K562 (cell line): ENCODE data around the gene NTRK2. TPM values are rescaled to one million over a fixed set of nuclear protein-coding genes. Genes with fewer than 3 reads are reported as not detected.

Experiments used
- ATAC-seq: fragments of 200-7000 bp; cut with Tn5 transposase; 3 replicates; pipeline ENCODE4 v1.9.1; 2020; ENCODE audit warnings: moderate library complexity
- BruUV-seq: library from RNA; stranded (reverse); fragments of 400-500 nt; replicated peaks from 2 replicates; lab custom pipeline; 2021; lab: Mats Ljungman, UMichigan
- CTCF ChIA-PET: fragments of 300-600 bp; formaldehyde crosslinking; extraction: SDS; loops from one replicate; lab custom pipeline; 2021; ENCODE audit warnings: low intra/inter-chr PET ratio; lab: Yijun Ruan, JAX
- POLR2A ChIA-PET: fragments of 300-600, 350-650 bp; sonication (Branson Sonifier 250); formaldehyde crosslinking; extraction: SDS; loops from one replicate; lab custom pipeline; 2021; ENCODE audit warnings: antibody characterized with exemption, inconsistent platforms; lab: Yijun Ruan, JAX
- DNase-seq, 4 experiments: peaks; one replicate each; pipeline versions ENCODE4 v3.0.0 to v3.0.0-alpha.2; 2011 to 2018; ENCODE audit warnings: low spot score in 3 of 4, mixed read lengths in 3 of 4; ENCODE audit errors: extremely low read depth in 1 of 4
- FAIRE-seq: peaks from 2 replicates; lab custom pipeline; 2011; peaks lifted over from hg19 to GRCh38; lab: Jason Lieb, UNC
- H2AFZ ChIP-seq: 2 replicates; pipeline ENCODE4 v1.6.0; 2011; ENCODE audit warnings: low read depth, low read length, control low read depth, inconsistent platforms
- H3K27ac ChIP-seq: fragments of 200-600 bp; 3 replicates; pipeline ENCODE4 v1.8.0; 2011; ENCODE audit warnings: low read depth, mild to moderate bottlenecking, control low read depth, inconsistent platforms, low read length, moderate library complexity, mixed read lengths; ENCODE audit errors: extremely low read depth
- H3K27me3 ChIP-seq, 2 experiments: fragments of 300-600 bp in 1 of 2; 2 replicates in 1 of 2; 3 replicates in 1 of 2; pipeline versions ENCODE4 v1.6.0 to v1.8.0; 2011; ENCODE audit warnings: inconsistent platforms in 2 of 2, low read length in 2 of 2, mild to moderate bottlenecking in 1 of 2, mixed read lengths in 1 of 2, moderate library complexity in 1 of 2; ENCODE audit not compliant: control insufficient read depth in 2 of 2, insufficient read depth in 2 of 2
- H3K36me3 ChIP-seq: fragments of 300-600 bp; 3 replicates; pipeline ENCODE4 v1.8.0; 2011; ENCODE audit warnings: mild to moderate bottlenecking, low read length, inconsistent platforms; ENCODE audit not compliant: control insufficient read depth, insufficient read depth
- H3K4me1 ChIP-seq, 2 experiments: fragments of 200-600 bp in 1 of 2; replicated peaks in 1 of 2; 2 replicates in 1 of 2; 3 replicates in 1 of 2; pipeline versions ENCODE4 v1.5.1 to v1.8.0; 2011; ENCODE audit warnings: inconsistent platforms in 2 of 2, low read length in 2 of 2, mild to moderate bottlenecking in 1 of 2, mixed read lengths in 1 of 2, moderate library complexity in 1 of 2; ENCODE audit not compliant: control insufficient read depth in 2 of 2, insufficient read depth in 2 of 2
- H3K4me2 ChIP-seq: 2 replicates; pipeline ENCODE4 v1.6.1; 2011; ENCODE audit warnings: low read length, control low read depth, inconsistent platforms, mixed read lengths; ENCODE audit not compliant: insufficient read depth
- H3K4me3 ChIP-seq: fragments of 200-600 bp; sonication (generic), shearing (Covaris generic); 2 replicates; pipeline ENCODE4 v1.5.1; 2016; ENCODE audit warnings: control low read depth, inconsistent platforms
- H3K79me2 ChIP-seq: fragments of 200-600 bp; 3 replicates; pipeline ENCODE4 v1.8.0; 2011; ENCODE audit warnings: low read length, inconsistent platforms; ENCODE audit not compliant: control insufficient read depth, insufficient read depth
- H3K9ac ChIP-seq, 2 experiments: 2 replicates each; pipeline versions ENCODE4 v1.6.0 to v1.6.1; 2011; ENCODE audit warnings: low read depth in 2 of 2, low read length in 2 of 2, control low read depth in 1 of 2, inconsistent platforms in 1 of 2, mild to moderate bottlenecking in 1 of 2, mixed read lengths in 1 of 2; ENCODE audit not compliant: insufficient read depth in 1 of 2
- H3K9me1 ChIP-seq: one replicate; pipeline ENCODE4 v1.6.0; 2011; ENCODE audit warnings: inconsistent platforms, mild to moderate bottlenecking, low read length, moderate library complexity; ENCODE audit not compliant: control insufficient read depth, insufficient read depth
- H3K9me3 ChIP-seq: replicated peaks from 2 replicates; pipeline ENCODE4 v1.5.1; 2011; ENCODE audit warnings: low read depth, low read length, inconsistent platforms; ENCODE audit not compliant: control insufficient read depth, insufficient read depth
- H4K20me1 ChIP-seq: replicated peaks from 2 replicates; pipeline ENCODE4 v1.6.1; 2011; ENCODE audit warnings: low read length, inconsistent platforms, mixed read lengths; ENCODE audit not compliant: control insufficient read depth, insufficient read depth
- ARNT ChIP-seq, 2 experiments: fragments of 450-650 bp; IDR thresholded peaks; 2 replicates each; pipeline ENCODE4 v1.6.1; 2016; ENCODE audit warnings: mild to moderate bottlenecking in 1 of 2
- FOXP1 ChIP-seq: sonication (generic); formaldehyde crosslinking; IDR thresholded peaks from 2 replicates; pipeline ENCODE4 v1.8.0; 2022; ENCODE audit warnings: mild to moderate bottlenecking, missing genetic modification reagents
- HNRNPH1 ChIP-seq: fragments of 200-400 bp; formaldehyde crosslinking; optimal IDR thresholded peaks from 2 replicates; pipeline ENCODE3; 2017; ENCODE audit warnings: low read depth, mild to moderate bottlenecking, low read length, moderate library complexity
- POLR2AphosphoS2 ChIP-seq: IDR thresholded peaks from 2 replicates; pipeline ENCODE4 v1.6.1; 2012; ENCODE audit warnings: low read length, improper control_type of control experiment
- ZFP30 ChIP-seq: fragments of 250-450 bp; sonication (Bioruptor Pico); IDR thresholded peaks from 2 replicates; pipeline ENCODE4 v1.8.0; 2022; ENCODE audit warnings: moderate library complexity, mild to moderate bottlenecking, inconsistent platforms, borderline replicate concordance
- ZFX ChIP-seq: sonication (generic); formaldehyde crosslinking; IDR thresholded peaks from 2 replicates; pipeline ENCODE4 v1.8.0; 2022; ENCODE audit warnings: mild to moderate bottlenecking, missing genetic modification reagents, moderate library complexity
- ZNF282 ChIP-seq: sonication (generic); formaldehyde crosslinking; IDR thresholded peaks from 2 replicates; pipeline ENCODE4 v1.8.1; 2023; ENCODE audit warnings: missing genetic modification reagents
- ZNF57 ChIP-seq: fragments of 450-650 bp; formaldehyde crosslinking; IDR thresholded peaks from 2 replicates; pipeline ENCODE4 v1.4.0; 2020; ENCODE audit warnings: mild to moderate bottlenecking, moderate library complexity
- WGBS: fragments of 100-300 bp; shearing (Covaris generic); methylation state at CpG from one replicate; pipeline ENCODE4 v1.1.6; 2016; ENCODE audit warnings: low coverage, mixed read lengths; ENCODE audit not compliant: insufficient coverage; ENCODE audit errors: missing lambda C conversion rate; 5-methylcytosine and 5-hydroxymethylcytosine counted together
- in situ Hi-C: fragments of 300-500 bp; cut with MboI; formaldehyde crosslinking; loops from 4 replicates; pipeline ENCODE4 v1.15.0; 2018; ENCODE audit warnings: inconsistent platforms, mixed read lengths
- intact Hi-C: fragments of 100-400 bp; cut with micrococcal nuclease; formaldehyde crosslinking; loops from 2 replicates; pipeline ENCODE4 v1.14.2; 2022
- polyA plus RNA-seq, 8 experiments: library from polyadenylated mRNA; depleted of rRNA in 4 of 8; stranded (reverse) in 5 of 8; unstranded in 3 of 8; fragments of >200 nt; fragmentation: Nextera tagmentation in 2 of 8; fragmentation: Illumina TruSeq in 1 of 8; extraction: Ambion mirVana in 2 of 8; extraction: Trizol in 1 of 8; gene quantifications; 2 replicates each; pipeline versions ENCODE4 v1.2.1 to v1.2.3, GENCODE V29; 2011 to 2014; ENCODE audit warnings: inconsistent platforms in 1 of 8, missing spikeins in 1 of 8
- total RNA-seq, 7 experiments: library from RNA; depleted of rRNA in 6 of 7; stranded (reverse); fragments of >200 nt in 6 of 7; fragmentation: Illumina TruSeq in 2 of 7; extraction: Trizol in 2 of 7; gene quantifications; 2 replicates each; pipeline versions ENCODE4 v1.2.1 to v1.2.3, GENCODE V29; 2011 to 2021; ENCODE audit warnings: low replicate concordance in 1 of 7
- TF ChIP-seq, protein P1 (sequence below): fragments of 450-650 bp; IDR thresholded peaks from 2 replicates; pipeline ENCODE4 v1.6.1; 2016; ENCODE audit warnings: missing biosample characterization, missing genetic modification characterization
- TF ChIP-seq, protein P2 (sequence below): fragments of 150-350 bp; conservative IDR thresholded peaks from 2 replicates; pipeline ENCODE4 v1.6.1; 2014; ENCODE audit warnings: low read length
- TF ChIP-seq, protein P3 (sequence below): fragments of 450-650 bp; formaldehyde crosslinking; conservative IDR thresholded peaks from 2 replicates; pipeline ENCODE4 v1.4.0; 2022; ENCODE audit warnings: mild to moderate bottlenecking, missing genetic modification characterization
- TF ChIP-seq, protein P4 (sequence below): fragments of 250-450 bp; sonication (Bioruptor Pico); IDR thresholded peaks from 2 replicates; pipeline ENCODE4 v1.5.0; 2021

The NTRK2 gene
- total and polyA plus RNA-seq, 9 of the 15 experiments (the other 6 are each of a cell fraction or from before 2014, with no cell fraction given): not detected

DNA sequence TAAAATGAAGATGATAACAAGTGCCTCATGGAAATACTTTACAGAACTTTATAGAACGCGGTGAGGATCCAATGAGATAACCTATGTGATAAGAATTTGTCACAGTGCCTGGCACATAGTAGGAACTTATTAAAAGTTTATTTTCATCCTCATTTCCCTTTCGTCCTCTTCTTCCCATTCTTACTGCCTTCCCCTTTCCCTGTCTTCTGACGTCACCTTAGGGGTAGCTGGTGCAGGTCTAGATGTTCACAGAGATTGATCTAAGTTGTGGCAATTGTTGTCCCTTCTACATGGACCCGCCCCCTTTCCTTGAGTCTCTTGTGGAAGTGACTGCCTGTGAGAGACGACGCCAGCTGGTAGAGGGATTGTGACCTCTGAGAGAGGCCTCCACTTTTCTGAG is 46.5 kb upstream of the NTRK2 start:
- 0% methylated on average over 6 of the region's 7 CpGs for WGBS
- no peak for TF ChIP-seq POLR2AphosphoS2
- TF ChIP-seq ARNT (IDR thresholded peaks at IDR 0.05): no peak
- TF ChIP-seq ZNF57 (CRISPR knock-in tag): no peak
- no peak for TF ChIP-seq ZFX (CRISPR knock-in tag)
- TF ChIP-seq, protein P1, sequence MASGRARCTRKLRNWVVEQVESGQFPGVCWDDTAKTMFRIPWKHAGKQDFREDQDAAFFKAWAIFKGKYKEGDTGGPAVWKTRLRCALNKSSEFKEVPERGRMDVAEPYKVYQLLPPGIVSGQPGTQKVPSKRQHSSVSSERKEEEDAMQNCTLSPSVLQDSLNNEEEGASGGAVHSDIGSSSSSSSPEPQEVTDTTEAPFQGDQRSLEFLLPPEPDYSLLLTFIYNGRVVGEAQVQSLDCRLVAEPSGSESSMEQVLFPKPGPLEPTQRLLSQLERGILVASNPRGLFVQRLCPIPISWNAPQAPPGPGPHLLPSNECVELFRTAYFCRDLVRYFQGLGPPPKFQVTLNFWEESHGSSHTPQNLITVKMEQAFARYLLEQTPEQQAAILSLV (tag): no peak
- TF ChIP-seq, protein P2, sequence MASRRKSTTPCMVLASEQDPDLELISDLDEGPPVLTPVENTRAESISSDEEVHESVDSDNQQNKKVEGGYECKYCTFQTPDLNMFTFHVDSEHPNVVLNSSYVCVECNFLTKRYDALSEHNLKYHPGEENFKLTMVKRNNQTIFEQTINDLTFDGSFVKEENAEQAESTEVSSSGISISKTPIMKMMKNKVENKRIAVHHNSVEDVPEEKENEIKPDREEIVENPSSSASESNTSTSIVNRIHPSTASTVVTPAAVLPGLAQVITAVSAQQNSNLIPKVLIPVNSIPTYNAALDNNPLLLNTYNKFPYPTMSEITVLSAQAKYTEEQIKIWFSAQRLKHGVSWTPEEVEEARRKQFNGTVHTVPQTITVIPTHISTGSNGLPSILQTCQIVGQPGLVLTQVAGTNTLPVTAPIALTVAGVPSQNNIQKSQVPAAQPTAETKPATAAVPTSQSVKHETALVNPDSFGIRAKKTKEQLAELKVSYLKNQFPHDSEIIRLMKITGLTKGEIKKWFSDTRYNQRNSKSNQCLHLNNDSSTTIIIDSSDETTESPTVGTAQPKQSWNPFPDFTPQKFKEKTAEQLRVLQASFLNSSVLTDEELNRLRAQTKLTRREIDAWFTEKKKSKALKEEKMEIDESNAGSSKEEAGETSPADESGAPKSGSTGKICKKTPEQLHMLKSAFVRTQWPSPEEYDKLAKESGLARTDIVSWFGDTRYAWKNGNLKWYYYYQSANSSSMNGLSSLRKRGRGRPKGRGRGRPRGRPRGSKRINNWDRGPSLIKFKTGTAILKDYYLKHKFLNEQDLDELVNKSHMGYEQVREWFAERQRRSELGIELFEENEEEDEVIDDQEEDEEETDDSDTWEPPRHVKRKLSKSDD: no peak
- TF ChIP-seq FOXP1 (CRISPR knock-in tag): no peak
- no peak for TF ChIP-seq ZNF282
- TF ChIP-seq ZFP30 (CRISPR knock-in tag): no peak
- TF ChIP-seq HNRNPH1: no peak
- TF ChIP-seq, protein P3, sequence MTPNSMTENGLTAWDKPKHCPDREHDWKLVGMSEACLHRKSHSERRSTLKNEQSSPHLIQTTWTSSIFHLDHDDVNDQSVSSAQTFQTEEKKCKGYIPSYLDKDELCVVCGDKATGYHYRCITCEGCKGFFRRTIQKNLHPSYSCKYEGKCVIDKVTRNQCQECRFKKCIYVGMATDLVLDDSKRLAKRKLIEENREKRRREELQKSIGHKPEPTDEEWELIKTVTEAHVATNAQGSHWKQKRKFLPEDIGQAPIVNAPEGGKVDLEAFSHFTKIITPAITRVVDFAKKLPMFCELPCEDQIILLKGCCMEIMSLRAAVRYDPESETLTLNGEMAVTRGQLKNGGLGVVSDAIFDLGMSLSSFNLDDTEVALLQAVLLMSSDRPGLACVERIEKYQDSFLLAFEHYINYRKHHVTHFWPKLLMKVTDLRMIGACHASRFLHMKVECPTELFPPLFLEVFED: no peak
- TF ChIP-seq, protein P4, sequence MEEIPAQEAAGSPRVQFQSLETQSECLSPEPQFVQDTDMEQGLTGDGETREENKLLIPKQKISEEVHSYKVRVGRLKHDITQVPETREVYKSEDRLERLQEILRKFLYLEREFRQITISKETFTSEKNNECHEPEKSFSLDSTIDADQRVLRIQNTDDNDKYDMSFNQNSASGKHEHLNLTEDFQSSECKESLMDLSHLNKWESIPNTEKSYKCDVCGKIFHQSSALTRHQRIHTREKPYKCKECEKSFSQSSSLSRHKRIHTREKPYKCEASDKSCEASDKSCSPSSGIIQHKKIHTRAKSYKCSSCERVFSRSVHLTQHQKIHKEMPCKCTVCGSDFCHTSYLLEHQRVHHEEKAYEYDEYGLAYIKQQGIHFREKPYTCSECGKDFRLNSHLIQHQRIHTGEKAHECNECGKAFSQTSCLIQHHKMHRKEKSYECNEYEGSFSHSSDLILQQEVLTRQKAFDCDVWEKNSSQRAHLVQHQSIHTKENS (CRISPR knock-in tag): no peak
- no peaks in the 10 kb centered on the region for H3K79me2 ChIP-seq
- no peaks in the 10 kb centered on the region for H3K9me3 ChIP-seq
- H3K36me3 ChIP-seq: no peaks in the 10 kb centered on the region
- FAIRE-seq (no peak), ATAC-seq (no peak), DNase-seq (no peak)
- H2AFZ ChIP-seq: no peak overlapping the region
- ChIA-PET CTCF (no interaction called here), POLR2A (no interaction called here)
- H4K20me1 ChIP-seq: no peaks in the 10 kb centered on the region
- no peaks in the 10 kb centered on the region for H3K27me3 ChIP-seq
- no peaks in the 10 kb centered on the region for H3K4me1 ChIP-seq
- no peak overlapping the region for H3K4me2 ChIP-seq
- in situ Hi-C loops (no loop called here), intact Hi-C loops (no loop called here)
- H3K9ac ChIP-seq: no peak overlapping the region
- no peaks in the 10 kb centered on the region for H3K9me1 ChIP-seq
- H3K27ac ChIP-seq: no peak overlapping the region
- H3K4me3 ChIP-seq: no peak overlapping the region
- BruUV-seq: no TSS peak
